ENCODE measurements around the gene TGFB3. TPM values are rescaled to one million over a fixed set of nuclear protein-coding genes. Genes with fewer than 3 reads are reported as not detected.

The TGFB3 gene
- polyA plus RNA-seq, 1 donor from 2014 or later, result 1.3 TPM

- Histone ChIP-seq H3K9me3 (ENCODE audit: low read length) (no peaks in the 10 kb centered on the region), H3K27me3 (ENCODE audit: insufficient read depth, low read depth, low read length) (no peaks in the 10 kb centered on the region), H3K9me2 (ENCODE audit: insufficient read depth, low read length) (no peaks in the 10 kb centered on the region), H4K20me1 (ENCODE audit: insufficient read depth) (no peaks in the 10 kb centered on the region), H3K4me2 (ENCODE audit: low read length) (no peak overlapping the region), H2AFZ (ENCODE audit: low read depth, low read length) (peak overlapping the region; percentile 24), H3F3A (ENCODE audit: insufficient read depth, low read length, poor library complexity, severe bottlenecking) (no peaks in the 10 kb centered on the region), H3K4me3 (ENCODE audit: low read length) (no peak overlapping the region), H3K79me2 (replicated peaks; ENCODE audit: insufficient read depth, low read length) (no peaks in the 10 kb centered on the region), H3K27ac (ENCODE audit: low read length) (peak overlapping the region; percentile 3), H3K9ac (ENCODE audit: low read length) (no peak overlapping the region), H3K36me3 (ENCODE audit: insufficient read depth, low read length) (no peaks in the 10 kb centered on the region)
- TF ChIP-seq EP300 (conservative IDR thresholded peaks at IDR 0.05; ENCODE audit: poor library complexity, severe bottlenecking) (no peak), MXI1 (conservative IDR thresholded peaks at IDR 0.05; ENCODE audit: poor library complexity, severe bottlenecking) (peak; percentile 9)
Observed at GRCh38 chr14:75911883-75912282, 69.9 kb downstream of the TGFB3 start.

DNA sequence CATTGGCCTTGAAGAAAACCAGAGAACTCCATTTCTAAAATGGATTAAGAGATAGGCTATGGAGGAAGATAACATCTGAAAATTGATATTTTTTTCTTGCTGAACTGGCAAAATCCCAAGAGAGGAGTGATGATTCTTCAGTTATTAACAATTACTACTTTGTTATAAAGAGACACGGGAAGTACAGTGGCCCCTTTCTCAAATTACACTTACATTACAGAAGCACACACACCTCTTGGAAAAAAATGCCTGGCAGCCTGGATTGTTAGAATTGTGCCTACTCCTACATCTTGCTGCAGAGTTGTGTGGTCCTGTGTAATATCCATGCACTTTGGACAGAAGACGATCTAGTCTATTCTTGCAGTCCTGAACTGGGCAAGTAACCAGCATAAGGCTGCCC lies 71.7 kb downstream of the TGFB3 start:
- no peaks in the 10 kb centered on the region for H3K36me3 ChIP-seq (ENCODE audit: insufficient read depth, low read length)
- no peaks in the 10 kb centered on the region for H3K9me2 ChIP-seq (ENCODE audit: insufficient read depth, low read length)
- H3K79me2 ChIP-seq (replicated peaks; ENCODE audit: insufficient read depth, low read length), result no peaks in the 10 kb centered on the region
- TF ChIP-seq RAD21 (conservative IDR thresholded peaks at IDR 0.05) (no peak), TAF1 (IDR thresholded peaks at IDR 0.05; ENCODE audit: low read depth) (no peak), POLR2AphosphoS5 (IDR thresholded peaks at IDR 0.05) (no peak), EP300 (conservative IDR thresholded peaks at IDR 0.05; ENCODE audit: poor library complexity, severe bottlenecking) (no peak), MXI1 (conservative IDR thresholded peaks at IDR 0.05; ENCODE audit: poor library complexity, severe bottlenecking) (no peak), EZH2 (IDR thresholded peaks at IDR 0.05; ENCODE audit: borderline replicate concordance, insufficient read depth, low read length, poor library complexity, severe bottlenecking) (no peak), SMC3 (conservative IDR thresholded peaks at IDR 0.05; ENCODE audit: poor library complexity) (no peak), REST (IDR thresholded peaks at IDR 0.05; ENCODE audit: borderline replicate concordance) (no peak)
- TF ChIP-seq, protein P1, sequence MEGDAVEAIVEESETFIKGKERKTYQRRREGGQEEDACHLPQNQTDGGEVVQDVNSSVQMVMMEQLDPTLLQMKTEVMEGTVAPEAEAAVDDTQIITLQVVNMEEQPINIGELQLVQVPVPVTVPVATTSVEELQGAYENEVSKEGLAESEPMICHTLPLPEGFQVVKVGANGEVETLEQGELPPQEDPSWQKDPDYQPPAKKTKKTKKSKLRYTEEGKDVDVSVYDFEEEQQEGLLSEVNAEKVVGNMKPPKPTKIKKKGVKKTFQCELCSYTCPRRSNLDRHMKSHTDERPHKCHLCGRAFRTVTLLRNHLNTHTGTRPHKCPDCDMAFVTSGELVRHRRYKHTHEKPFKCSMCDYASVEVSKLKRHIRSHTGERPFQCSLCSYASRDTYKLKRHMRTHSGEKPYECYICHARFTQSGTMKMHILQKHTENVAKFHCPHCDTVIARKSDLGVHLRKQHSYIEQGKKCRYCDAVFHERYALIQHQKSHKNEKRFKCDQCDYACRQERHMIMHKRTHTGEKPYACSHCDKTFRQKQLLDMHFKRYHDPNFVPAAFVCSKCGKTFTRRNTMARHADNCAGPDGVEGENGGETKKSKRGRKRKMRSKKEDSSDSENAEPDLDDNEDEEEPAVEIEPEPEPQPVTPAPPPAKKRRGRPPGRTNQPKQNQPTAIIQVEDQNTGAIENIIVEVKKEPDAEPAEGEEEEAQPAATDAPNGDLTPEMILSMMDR (IDR thresholded peaks at IDR 0.05; ENCODE audit: poor library complexity, severe bottlenecking), result no peak
- no peaks in the 10 kb centered on the region for H3K27me3 ChIP-seq (ENCODE audit: insufficient read depth, low read depth, low read length)
- H3F3A ChIP-seq (ENCODE audit: insufficient read depth, low read length, poor library complexity, severe bottlenecking), result no peaks in the 10 kb centered on the region
- H3K9ac ChIP-seq (ENCODE audit: low read length), result no peak overlapping the region
- H2AFZ ChIP-seq (ENCODE audit: low read depth, low read length), result no peak overlapping the region
- no peaks in the 10 kb centered on the region for H3K9me3 ChIP-seq (ENCODE audit: low read length)
- no peak overlapping the region for H3K4me3 ChIP-seq (ENCODE audit: low read length)
- no peak overlapping the region for H3K4me2 ChIP-seq (ENCODE audit: low read length)
- no peak overlapping the region for H3K27ac ChIP-seq (ENCODE audit: low read length)
- H4K20me1 ChIP-seq (ENCODE audit: insufficient read depth), result no peaks in the 10 kb centered on the region

DNA sequence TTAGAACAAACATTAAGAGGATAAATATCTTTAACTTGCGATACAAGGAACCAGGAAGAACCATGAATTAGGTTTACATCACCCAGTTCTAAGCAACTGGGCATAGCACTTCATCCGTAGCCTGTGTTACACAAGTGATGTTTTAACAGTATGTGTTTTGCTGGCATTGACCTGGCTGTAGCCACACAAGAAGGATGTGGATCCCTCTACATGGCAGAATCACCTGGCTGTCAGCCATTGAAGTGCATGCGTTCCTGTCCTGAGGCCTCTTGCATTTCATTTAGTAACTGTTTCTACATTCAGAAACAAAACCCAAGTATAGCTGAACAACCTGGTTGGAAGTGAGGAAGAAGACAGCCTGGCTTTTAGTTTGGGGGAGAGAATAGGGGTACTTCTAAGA lies 72.2 kb downstream of the TGFB3 start:
- Histone ChIP-seq H3F3A (ENCODE audit: insufficient read depth, low read length, poor library complexity, severe bottlenecking) (no peaks in the 10 kb centered on the region), H3K9me2 (ENCODE audit: insufficient read depth, low read length) (no peaks in the 10 kb centered on the region), H3K9ac (ENCODE audit: low read length) (no peak overlapping the region), H3K79me2 (replicated peaks; ENCODE audit: insufficient read depth, low read length) (no peaks in the 10 kb centered on the region), H3K27ac (ENCODE audit: low read length) (no peak overlapping the region), H3K4me2 (ENCODE audit: low read length) (no peak overlapping the region), H3K4me3 (ENCODE audit: low read length) (no peak overlapping the region), H4K20me1 (ENCODE audit: insufficient read depth) (no peaks in the 10 kb centered on the region), H2AFZ (ENCODE audit: low read depth, low read length) (no peak overlapping the region), H3K36me3 (ENCODE audit: insufficient read depth, low read length) (no peaks in the 10 kb centered on the region), H3K9me3 (ENCODE audit: low read length) (no peaks in the 10 kb centered on the region), H3K27me3 (ENCODE audit: insufficient read depth, low read depth, low read length) (no peaks in the 10 kb centered on the region)
- TF ChIP-seq MXI1 (conservative IDR thresholded peaks at IDR 0.05; ENCODE audit: poor library complexity, severe bottlenecking) (no peak), POLR2AphosphoS5 (IDR thresholded peaks at IDR 0.05) (no peak)

Other genes starting within 250 kb of the TGFB3 start
- gene IFT43, start 3.8 kb upstream of the TGFB3 start, polyA plus RNA-seq, result 102 and 114 TPM in 2 replicates
- 46.0 and 49.6 TPM in 2 replicates for gene GPATCH2L, start 169.9 kb upstream of the TGFB3 start, polyA plus RNA-seq